K562 (cell line): ENCODE results near the gene PLCL2. TPM values are rescaled to one million over a fixed set of nuclear protein-coding genes. Genes with fewer than 3 reads are reported as not detected.

ENCODE experiments used
- CGGBP1 ChIP-seq: fragments of 250-450 bp; sonication (Bioruptor Pico); IDR thresholded peaks from 2 replicates; pipeline ENCODE4 v1.9.0; 2021; ENCODE audit warnings: mild to moderate bottlenecking
- E2F6 ChIP-seq, 2 experiments: IDR thresholded peaks; 2 replicates each; pipeline ENCODE4 v1.6.1; 2011; ENCODE audit warnings: borderline replicate concordance in 1 of 2, control low read depth in 1 of 2, low read depth in 1 of 2, low read length in 1 of 2, mild to moderate bottlenecking in 1 of 2, mixed read lengths in 1 of 2, moderate library complexity in 1 of 2; ENCODE audit not compliant: insufficient read depth in 1 of 2, insufficient read length in 1 of 2, poor library complexity in 1 of 2, severe bottlenecking in 1 of 2; ENCODE audit errors: extremely low read depth in 1 of 2
- E4F1 ChIP-seq: fragments of 250-450 bp; sonication (Bioruptor Pico); IDR thresholded peaks from 2 replicates; pipeline ENCODE4 v1.5.0; 2021; ENCODE audit warnings: mild to moderate bottlenecking, borderline replicate concordance
- MXI1 ChIP-seq: IDR thresholded peaks from 2 replicates; pipeline ENCODE4 v1.6.1; 2011; ENCODE audit warnings: low read depth, mild to moderate bottlenecking, improper control_type of control experiment, low read length
- PCBP2 ChIP-seq: fragments of 200-400 bp; formaldehyde crosslinking; IDR thresholded peaks from 2 replicates; pipeline ENCODE4 v1.6.1; 2018; ENCODE audit warnings: low read length, low read depth, mild to moderate bottlenecking, moderate library complexity; ENCODE audit not compliant: poor library complexity, severe bottlenecking
- POU5F1 ChIP-seq: fragments of 150-350 bp; IDR thresholded peaks from 2 replicates; pipeline ENCODE4 v1.6.1; 2014; ENCODE audit warnings: borderline replicate concordance, low read length, low read depth, mild to moderate bottlenecking; ENCODE audit not compliant: partially characterized antibody
- SAFB2 ChIP-seq: fragments of 200-400 bp; formaldehyde crosslinking; IDR thresholded peaks from 2 replicates; pipeline ENCODE4 v1.6.1; 2018; ENCODE audit warnings: borderline replicate concordance, low read length, low read depth, moderate library complexity; ENCODE audit not compliant: severe bottlenecking
- ZFP30 ChIP-seq: fragments of 250-450 bp; sonication (Bioruptor Pico); IDR thresholded peaks from 2 replicates; pipeline ENCODE4 v1.8.0; 2022; ENCODE audit warnings: moderate library complexity, mild to moderate bottlenecking, inconsistent platforms, borderline replicate concordance
- ZFX ChIP-seq: sonication (generic); formaldehyde crosslinking; IDR thresholded peaks from 2 replicates; pipeline ENCODE4 v1.8.0; 2022; ENCODE audit warnings: mild to moderate bottlenecking, missing genetic modification reagents, moderate library complexity
- polyA plus RNA-seq, 8 experiments: library from polyadenylated mRNA; depleted of rRNA in 4 of 8; stranded (reverse) in 5 of 8; unstranded in 3 of 8; fragments of >200 nt; fragmentation: Nextera tagmentation in 2 of 8; fragmentation: Illumina TruSeq in 1 of 8; extraction: Ambion mirVana in 2 of 8; extraction: Trizol in 1 of 8; gene quantifications; 2 replicates each; pipeline versions ENCODE4 v1.2.1 to v1.2.3, GENCODE V29; 2011 to 2014; ENCODE audit warnings: inconsistent platforms in 1 of 8, missing spikeins in 1 of 8
- total RNA-seq, 7 experiments: library from RNA; depleted of rRNA in 6 of 7; stranded (reverse); fragments of >200 nt in 6 of 7; fragmentation: Illumina TruSeq in 2 of 7; extraction: Trizol in 2 of 7; gene quantifications; 2 replicates each; pipeline versions ENCODE4 v1.2.1 to v1.2.3, GENCODE V29; 2011 to 2021; ENCODE audit warnings: low replicate concordance in 1 of 7

Gene PLCL2
- total and polyA plus RNA-seq, 9 of the 15 experiments (the other 6 are each of a cell fraction or from before 2014, with no cell fraction given): 0.03 to 0.18 (median 0.11) TPM; not detected in 2

GRCh38 chr3:17039594-17039993 is 154.8 kb downstream of the PLCL2 start (continued):
- TF ChIP-seq E4F1: no peak
- TF ChIP-seq E2F6 (IDR thresholded peaks at IDR 0.05; ENCODE audit: borderline replicate concordance in 1 of 2, extremely low read depth in 1 of 2, insufficient read depth in 1 of 2, insufficient read length in 1 of 2, low read depth in 1 of 2, low read length in 1 of 2, poor library complexity in 1 of 2, severe bottlenecking in 1 of 2): no peak
- no peak for TF ChIP-seq SAFB2
- no peak for TF ChIP-seq ZFX (CRISPR knock-in tag)
- TF ChIP-seq MXI1: no peak
- TF ChIP-seq ZFP30 (CRISPR knock-in tag): no peak
- no peak for TF ChIP-seq PCBP2
- TF ChIP-seq POU5F1: no peak
- no peak for TF ChIP-seq CGGBP1 (CRISPR knock-in tag)
